Measurements from ENCODE around the gene ENHO.

Gene ENHO

GRCh38 chr9:34512131-34513078 is 10.4 kb downstream of the ENHO start:
- H3K27me3 Mint-ChIP-seq (ENCODE audit: low read depth) = peaks cover 36% of the 10 kb centered on the region
- TF ChIP-seq, protein P1, sequence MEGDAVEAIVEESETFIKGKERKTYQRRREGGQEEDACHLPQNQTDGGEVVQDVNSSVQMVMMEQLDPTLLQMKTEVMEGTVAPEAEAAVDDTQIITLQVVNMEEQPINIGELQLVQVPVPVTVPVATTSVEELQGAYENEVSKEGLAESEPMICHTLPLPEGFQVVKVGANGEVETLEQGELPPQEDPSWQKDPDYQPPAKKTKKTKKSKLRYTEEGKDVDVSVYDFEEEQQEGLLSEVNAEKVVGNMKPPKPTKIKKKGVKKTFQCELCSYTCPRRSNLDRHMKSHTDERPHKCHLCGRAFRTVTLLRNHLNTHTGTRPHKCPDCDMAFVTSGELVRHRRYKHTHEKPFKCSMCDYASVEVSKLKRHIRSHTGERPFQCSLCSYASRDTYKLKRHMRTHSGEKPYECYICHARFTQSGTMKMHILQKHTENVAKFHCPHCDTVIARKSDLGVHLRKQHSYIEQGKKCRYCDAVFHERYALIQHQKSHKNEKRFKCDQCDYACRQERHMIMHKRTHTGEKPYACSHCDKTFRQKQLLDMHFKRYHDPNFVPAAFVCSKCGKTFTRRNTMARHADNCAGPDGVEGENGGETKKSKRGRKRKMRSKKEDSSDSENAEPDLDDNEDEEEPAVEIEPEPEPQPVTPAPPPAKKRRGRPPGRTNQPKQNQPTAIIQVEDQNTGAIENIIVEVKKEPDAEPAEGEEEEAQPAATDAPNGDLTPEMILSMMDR (IDR thresholded peaks at IDR 0.05; ENCODE audit: unreplicated experiment in 3 of 3) = no peak
- no peak overlapping the region for H3K4me3 Mint-ChIP-seq
- H3K4me1 Mint-ChIP-seq = peaks cover 37% of the 10 kb centered on the region
- no peaks in the 10 kb centered on the region for H3K9me3 Mint-ChIP-seq
- H3K27ac Mint-ChIP-seq = peak overlapping the region in 1 of 3 experiments; percentile 27
- no peaks in the 10 kb centered on the region for H3K36me3 Mint-ChIP-seq (ENCODE audit: low read depth)

DNA sequence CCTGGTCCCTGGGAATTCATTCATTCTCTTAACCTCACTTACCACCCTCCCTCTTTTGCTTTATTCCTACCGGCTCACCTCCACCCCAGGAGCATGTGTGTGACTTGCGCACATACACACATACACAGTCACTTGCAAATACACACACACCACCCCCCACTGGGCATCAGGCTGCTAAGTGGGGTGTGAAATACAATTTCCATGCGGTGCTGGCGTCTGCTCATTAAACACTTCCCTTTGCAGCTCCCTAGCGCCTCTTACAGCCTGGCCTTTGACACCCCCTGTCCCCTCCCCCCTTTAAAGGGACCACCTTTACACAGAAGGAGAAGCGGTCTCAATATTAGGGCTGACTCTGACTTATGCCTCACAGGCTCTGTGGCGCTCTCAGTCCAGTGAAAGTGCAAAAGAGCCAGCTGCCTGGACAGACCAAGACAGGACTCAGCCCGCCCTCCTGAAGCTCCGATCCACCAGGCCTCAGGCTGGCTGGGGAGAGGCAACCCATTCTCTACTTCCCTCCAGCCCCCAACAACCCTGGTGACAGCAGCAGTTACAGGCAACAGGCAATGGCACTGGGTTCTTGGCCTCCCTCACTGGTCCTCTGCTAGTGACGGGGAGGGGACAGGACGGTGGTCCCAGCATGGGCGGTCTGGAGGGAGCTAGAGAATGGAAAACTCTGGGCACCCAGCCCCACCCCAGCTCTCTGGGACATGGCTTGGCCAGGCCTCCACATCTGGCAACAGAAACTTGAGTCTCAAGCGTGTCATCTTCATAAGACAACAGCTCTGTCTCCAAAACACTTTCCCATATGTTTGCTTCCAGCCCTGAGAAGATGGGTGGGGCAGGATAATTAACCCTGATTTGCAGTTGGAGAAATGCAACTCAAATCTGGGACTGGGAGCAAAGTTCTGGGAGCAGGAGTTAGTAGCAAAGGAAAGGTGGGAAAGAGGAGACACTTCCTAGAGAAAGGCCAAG is 12.0 kb downstream of the ENHO start:
- Mint-ChIP-seq H3K4me3 (no peak overlapping the region), H3K27me3 (ENCODE audit: low read depth) (peaks cover 28% of the 10 kb centered on the region), H3K9me3 (no peaks in the 10 kb centered on the region), H3K4me1 (peaks cover 37% of the 10 kb centered on the region), H3K36me3 (ENCODE audit: low read depth) (no peaks in the 10 kb centered on the region), H3K27ac (no peak overlapping the region)
- TF ChIP-seq, protein P1 (IDR thresholded peaks at IDR 0.05; ENCODE audit: unreplicated experiment in 3 of 3) = no peak

- Mint-ChIP-seq H3K27me3 (ENCODE audit: low read depth) (peaks cover 28% of the 10 kb centered on the region), H3K9me3 (no peaks in the 10 kb centered on the region), H3K4me1 (peaks cover 37% of the 10 kb centered on the region), H3K36me3 (ENCODE audit: low read depth) (no peaks in the 10 kb centered on the region), H3K27ac (no peak overlapping the region), H3K4me3 (no peak overlapping the region)
- TF ChIP-seq, protein P1 (IDR thresholded peaks at IDR 0.05; ENCODE audit: unreplicated experiment in 3 of 3) = no peak
Observed at GRCh38 chr9:34508951-34509350, 13.8 kb downstream of the ENHO start.

- Mint-ChIP-seq H3K36me3 (ENCODE audit: low read depth) (no peaks in the 10 kb centered on the region), H3K27me3 (ENCODE audit: low read depth) (peaks cover 27% of the 10 kb centered on the region), H3K9me3 (no peaks in the 10 kb centered on the region), H3K4me1 (peaks cover 34% of the 10 kb centered on the region), H3K27ac (no peak overlapping the region), H3K4me3 (no peak overlapping the region)
- TF ChIP-seq, protein P1 (IDR thresholded peaks at IDR 0.05; ENCODE audit: unreplicated experiment in 3 of 3) = no peak
Observed at GRCh38 chr9:34508463-34508862, 14.3 kb downstream of the ENHO start.

DNA sequence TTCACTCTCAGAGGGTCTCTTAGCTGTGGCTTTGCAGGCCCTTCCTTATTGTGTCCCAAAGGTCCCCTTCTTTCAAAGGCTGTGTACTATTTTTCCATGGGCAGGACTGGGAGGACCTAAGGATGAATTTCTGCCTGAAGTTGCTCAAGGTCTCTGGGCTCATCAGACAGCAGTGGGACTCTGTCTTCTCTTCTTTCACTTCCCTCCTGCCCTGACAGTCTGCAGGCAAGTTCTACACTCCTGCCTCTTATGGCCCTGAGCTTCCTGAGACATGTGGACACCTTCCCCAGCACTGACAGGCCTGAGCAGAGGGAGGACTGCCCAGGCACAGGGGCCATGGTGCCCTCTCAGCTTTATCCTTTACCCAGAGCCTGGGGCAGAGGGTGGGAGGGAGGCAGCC is 14.8 kb downstream of the ENHO start:
- TF ChIP-seq, protein P1 (IDR thresholded peaks at IDR 0.05; ENCODE audit: unreplicated experiment in 3 of 3) = no peak
- H3K27me3 Mint-ChIP-seq (ENCODE audit: low read depth) = peaks cover 27% of the 10 kb centered on the region
- no peaks in the 10 kb centered on the region for H3K36me3 Mint-ChIP-seq (ENCODE audit: low read depth)
- H3K27ac Mint-ChIP-seq = no peak overlapping the region
- no peaks in the 10 kb centered on the region for H3K9me3 Mint-ChIP-seq
- no peak overlapping the region for H3K4me3 Mint-ChIP-seq
- H3K4me1 Mint-ChIP-seq = peaks cover 29% of the 10 kb centered on the region

All from nephron (organoid).